Activated CD4-positive, alpha-beta memory T cell treated with anti-CD3 and anti-CD28 coated beads, Interleukin-2, amount 10 ng/mL, durations not matched to agents 7 days and 5 days (primary cell): Measurements from ENCODE around the gene CD3G. TPM values are rescaled to one million over a fixed set of nuclear protein-coding genes. Genes with fewer than 3 reads are reported as not detected.

Experiments
- CTCF ChIA-PET: fragments of 350-600 bp; sonication (Branson Sonifier 250); formaldehyde crosslinking; loops from one replicate; lab custom pipeline; 2021; ENCODE audit warnings: antibody characterized with exemption, inconsistent platforms; lab: Charles Lee
- POLR2A ChIA-PET: fragments of 350-600 bp; sonication (Branson Sonifier 250); formaldehyde crosslinking; loops from one replicate; lab custom pipeline; 2021; ENCODE audit warnings: antibody characterized with exemption; lab: Charles Lee
- DNase-seq: peaks from one replicate; pipeline ENCODE4 v3.0.0-alpha.2; 2020
- H3K27ac Mint-ChIP-seq: one replicate; pipeline ENCODE4 v1.8.0; 2021; ENCODE audit warnings: mild to moderate bottlenecking, mixed read lengths
- H3K27me3 Mint-ChIP-seq: one replicate; pipeline ENCODE4 v1.8.0; 2021; ENCODE audit warnings: mixed read lengths
- H3K36me3 Mint-ChIP-seq: one replicate; pipeline ENCODE4 v1.8.0; 2021; ENCODE audit warnings: low read depth, mixed read lengths
- H3K4me1 Mint-ChIP-seq: one replicate; pipeline ENCODE4 v1.8.0; 2021; ENCODE audit warnings: mixed read lengths
- H3K4me3 Mint-ChIP-seq: one replicate; pipeline ENCODE4 v1.8.0; 2021; ENCODE audit warnings: mild to moderate bottlenecking, mixed read lengths
- H3K9me3 Mint-ChIP-seq: one replicate; pipeline ENCODE4 v1.8.0; 2021; ENCODE audit warnings: mixed read lengths
- total RNA-seq, 2 experiments: library from RNA; stranded (reverse); gene quantifications; one replicate each; pipeline ENCODE4 v1.2.3, GENCODE V29; 2021

Gene CD3G
- total RNA-seq, 2 experiments from 2014 or later: 223 to 225 TPM

DNA sequence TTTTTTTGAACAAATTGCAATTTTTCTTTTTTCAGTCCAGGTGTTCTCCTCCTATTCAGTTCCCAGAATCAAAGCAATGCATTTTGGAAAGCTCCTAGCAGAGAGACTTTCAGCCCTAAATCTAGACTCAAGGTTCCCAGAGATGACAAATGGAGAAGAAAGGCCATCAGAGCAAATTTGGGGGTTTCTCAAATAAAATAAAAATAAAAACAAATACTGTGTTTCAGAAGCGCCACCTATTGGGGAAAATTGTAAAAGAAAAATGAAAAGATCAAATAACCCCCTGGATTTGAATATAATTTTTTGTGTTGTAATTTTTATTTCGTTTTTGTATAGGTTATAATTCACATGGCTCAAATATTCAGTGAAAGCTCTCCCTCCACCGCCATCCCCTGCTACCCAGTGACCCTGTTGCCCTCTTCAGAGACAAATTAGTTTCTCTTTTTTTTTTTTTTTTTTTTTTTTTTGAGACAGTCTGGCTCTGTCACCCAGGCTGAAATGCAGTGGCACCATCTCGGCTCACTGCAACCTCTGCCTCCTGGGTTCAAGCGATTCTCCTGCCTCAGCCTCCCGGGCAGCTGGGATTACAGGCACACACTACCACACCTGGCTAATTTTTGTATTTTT, 9.1 kb downstream of the CD3G start:
- no peaks in the 10 kb centered on the region for H3K9me3 Mint-ChIP-seq
- no peaks in the 10 kb centered on the region for H3K27me3 Mint-ChIP-seq
- POLR2A ChIA-PET: interaction anchor here (0.9 to 2.0 kb wide), 5 partner anchors 10 to 49 kb away, joined by 3 to 8 read pairs (median 6); partner anchors contain the start of genes CD3D and CD3E

GRCh38 chr11:118358071-118358470, 13.9 kb downstream of the CD3G start:
- no peak for DNase-seq
- Mint-ChIP-seq H3K27me3 (no peaks in the 10 kb centered on the region), H3K27ac (no peak overlapping the region), H3K9me3 (no peaks in the 10 kb centered on the region), H3K4me1 (peaks cover 43% of the 10 kb centered on the region), H3K4me3 (no peak overlapping the region), H3K36me3 (peaks cover 21% of the 10 kb centered on the region)
- CTCF ChIA-PET: interaction anchor here (1.8 kb wide), 1 partner anchor 62 kb away, joined by 7 read pairs; no protein-coding TSS in a partner anchor
- POLR2A ChIA-PET: no interaction called here

More for the DNA sequence above, 9.1 kb downstream of the CD3G start:
- no peak overlapping the region for H3K4me3 Mint-ChIP-seq
- peak overlapping the region; percentile 51 for H3K27ac Mint-ChIP-seq
- peaks cover 51% of the 10 kb centered on the region for H3K36me3 Mint-ChIP-seq
- DNase-seq: no peak
- CTCF ChIA-PET: interaction anchor here (0.6 to 4.4 kb wide), 14 partner anchors 8 to 210 kb away, joined by 3 to 25 read pairs (median 4); partner anchors contain the start of genes CD3D and CD3E
- H3K4me1 Mint-ChIP-seq: peaks cover 20% of the 10 kb centered on the region

DNA sequence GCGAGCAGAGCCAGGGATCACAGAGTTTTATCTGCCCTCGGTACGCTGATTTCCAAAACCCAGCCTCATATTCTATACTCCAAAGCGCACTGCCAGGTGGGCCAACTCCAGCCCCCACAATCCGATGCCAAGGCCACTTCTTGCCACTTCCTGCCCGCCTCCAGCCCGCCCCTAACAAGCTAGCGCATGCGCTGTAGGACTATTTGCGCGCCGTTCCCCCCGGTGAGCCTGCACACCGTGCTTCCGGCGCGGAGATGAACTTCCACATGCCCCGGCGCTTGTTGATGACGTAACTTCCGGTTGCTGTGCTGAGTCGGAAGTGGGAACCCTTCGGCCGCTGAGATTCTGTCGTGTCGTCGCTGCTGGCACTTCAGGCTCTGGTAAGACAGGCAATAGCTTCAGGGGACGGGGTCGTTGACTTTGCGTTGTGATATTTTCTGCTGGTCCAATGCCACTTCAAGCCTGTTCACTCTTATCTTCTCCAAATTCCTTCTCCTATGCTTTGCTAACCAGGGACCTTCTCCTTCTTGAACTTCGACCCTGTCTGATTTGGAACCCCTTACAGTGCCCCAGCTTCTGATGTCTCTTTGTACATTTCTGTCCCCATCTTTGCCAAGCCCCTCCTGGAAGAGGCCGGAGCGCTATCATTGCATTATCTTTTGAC, 15.3 kb downstream of the CD3G start, which contains the start of gene UBE4A:
Gene UBE4A, plus strand, starts transcription at position 306 of the 664 bp plus-strand sequence. CDS start 5,481 bp downstream, outside the sequence.
- H3K4me3 Mint-ChIP-seq: peak within 1 kb of the TSS; percentile 92
- CTCF ChIA-PET: interaction anchor here (1.2 to 2.0 kb wide), 4 partner anchors 11 to 161 kb away, joined by 3 to 12 read pairs (median 7); partner anchors contain the start of gene CD3D
- peaks cover 45% of the 10 kb centered on the region for H3K4me1 Mint-ChIP-seq
- H3K27me3 Mint-ChIP-seq: no peaks in the 10 kb centered on the region
- peaks cover 21% of the 10 kb centered on the region for H3K36me3 Mint-ChIP-seq
- POLR2A ChIA-PET: interaction anchor here (0.7 to 3.7 kb wide), 20 partner anchors 9 to 213 kb away, joined by 3 to 32 read pairs (median 3); partner anchors contain the start of genes ARCN1, CD3D, CD3E and CD3G
- H3K27ac Mint-ChIP-seq: peak within 1 kb of the TSS; percentile 83
- peak; percentile 98 for DNase-seq
- no peaks in the 10 kb centered on the region for H3K9me3 Mint-ChIP-seq

- Mint-ChIP-seq H3K27me3 (no peaks in the 10 kb centered on the region), H3K4me3 (no peak overlapping the region), H3K36me3 (peaks cover 56% of the 10 kb centered on the region), H3K27ac (no peak overlapping the region), H3K4me1 (peaks cover 33% of the 10 kb centered on the region), H3K9me3 (no peaks in the 10 kb centered on the region)
- CTCF ChIA-PET: interaction anchor here (0.8 to 1.3 kb wide), 6 partner anchors 33 to 220 kb away, joined by 3 to 5 read pairs (median 4); no protein-coding TSS in a partner anchor
- DNase-seq: no peak
- POLR2A ChIA-PET: interaction anchor here (0.8 to 1.4 kb wide), 3 partner anchors 9 to 23 kb away, joined by 3 to 4 read pairs (median 3); partner anchors contain the start of gene CD3D
These were observed 20.9 kb downstream of the CD3G start for GRCh38 chr11:118364956-118365615.

- CTCF ChIA-PET: interaction anchor here (1.1 kb wide), 1 partner anchor 221 kb away, joined by 3 read pairs; no protein-coding TSS in a partner anchor
- no peak for DNase-seq
- H3K9me3 Mint-ChIP-seq: no peaks in the 10 kb centered on the region
- no peak overlapping the region for H3K27ac Mint-ChIP-seq
- peaks cover 66% of the 10 kb centered on the region for H3K36me3 Mint-ChIP-seq
- no peak overlapping the region for H3K4me3 Mint-ChIP-seq
- POLR2A ChIA-PET: no interaction called here
- peaks cover 23% of the 10 kb centered on the region for H3K4me1 Mint-ChIP-seq
- no peaks in the 10 kb centered on the region for H3K27me3 Mint-ChIP-seq
These were observed 22.1 kb downstream of the CD3G start for GRCh38 chr11:118366287-118366686.

GRCh38 chr11:118370774-118371173, 26.6 kb downstream of the CD3G start:
- ChIA-PET POLR2A (no interaction called here), CTCF (interaction anchor here (0.6 kb wide), 1 partner anchor 172 kb away, joined by 4 read pairs; no protein-coding TSS in a partner anchor)
- Mint-ChIP-seq H3K9me3 (no peaks in the 10 kb centered on the region), H3K4me1 (peaks cover 4% of the 10 kb centered on the region), H3K36me3 (peaks cover 81% of the 10 kb centered on the region), H3K27ac (no peak overlapping the region), H3K4me3 (no peak overlapping the region), H3K27me3 (no peaks in the 10 kb centered on the region)
- DNase-seq: no peak

DNA sequence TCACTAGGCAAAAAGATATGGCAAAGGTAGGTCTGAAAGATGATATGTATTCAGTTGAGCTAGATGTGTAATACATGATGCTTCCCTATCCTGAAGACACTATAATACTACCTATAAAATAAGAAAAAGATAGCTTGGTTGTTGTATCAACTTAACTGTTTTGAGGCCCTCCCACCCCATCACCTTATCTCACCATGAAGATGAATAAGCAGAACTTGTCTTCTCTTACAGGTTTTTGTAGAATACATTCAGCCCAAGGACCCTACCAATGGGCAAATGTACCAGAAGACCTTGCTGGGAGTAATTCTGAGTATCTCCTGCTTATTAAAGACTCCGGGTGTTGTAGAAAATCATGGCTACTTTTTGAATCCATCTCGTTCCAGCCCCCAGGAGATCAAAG, 29.1 kb downstream of the CD3G start:
- peaks cover 84% of the 10 kb centered on the region for H3K36me3 Mint-ChIP-seq
- no peak for DNase-seq
- peaks cover 8% of the 10 kb centered on the region for H3K4me1 Mint-ChIP-seq
- ChIA-PET CTCF (interaction anchor here (0.7 to 2.9 kb wide), 3 partner anchors 13 to 202 kb away, joined by 3 to 7 read pairs (median 6); no protein-coding TSS in a partner anchor), POLR2A (interaction anchor here (1.1 kb wide), 2 partner anchors 9 to 12 kb away, joined by 3 read pairs; no protein-coding TSS in a partner anchor)
- H3K9me3 Mint-ChIP-seq: no peaks in the 10 kb centered on the region
- H3K27me3 Mint-ChIP-seq: no peaks in the 10 kb centered on the region
- no peak overlapping the region for H3K4me3 Mint-ChIP-seq
- no peak overlapping the region for H3K27ac Mint-ChIP-seq

- no peak overlapping the region for H3K27ac Mint-ChIP-seq
- no peak for DNase-seq
- ChIA-PET CTCF (interaction anchor here (1.4 to 2.9 kb wide), 2 partner anchors 114 to 175 kb away, joined by 4 to 7 read pairs; no protein-coding TSS in a partner anchor), POLR2A (interaction anchor here (1.1 kb wide), 3 partner anchors 9 to 11 kb away, joined by 3 read pairs; no protein-coding TSS in a partner anchor)
- peaks cover 8% of the 10 kb centered on the region for H3K4me1 Mint-ChIP-seq
- H3K4me3 Mint-ChIP-seq: no peak overlapping the region
- H3K36me3 Mint-ChIP-seq: peaks cover 82% of the 10 kb centered on the region
- no peaks in the 10 kb centered on the region for H3K27me3 Mint-ChIP-seq
- H3K9me3 Mint-ChIP-seq: no peaks in the 10 kb centered on the region
These were observed 29.7 kb downstream of the CD3G start for GRCh38 chr11:118373871-118374270.

- Mint-ChIP-seq H3K27ac (no peak overlapping the region), H3K9me3 (no peaks in the 10 kb centered on the region), H3K4me3 (no peak overlapping the region), H3K36me3 (peaks cover 81% of the 10 kb centered on the region), H3K27me3 (no peaks in the 10 kb centered on the region), H3K4me1 (peaks cover 8% of the 10 kb centered on the region)
- ChIA-PET CTCF (interaction anchor here (0.7 to 1.4 kb wide), 3 partner anchors 11 to 176 kb away, joined by 3 to 4 read pairs (median 3); no protein-coding TSS in a partner anchor), POLR2A (interaction anchor here (1.0 to 1.1 kb wide), 2 partner anchors 12 to 13 kb away, joined by 3 read pairs; no protein-coding TSS in a partner anchor)
- DNase-seq: no peak
These were observed 30.6 kb downstream of the CD3G start for GRCh38 chr11:118374729-118375128.

DNA sequence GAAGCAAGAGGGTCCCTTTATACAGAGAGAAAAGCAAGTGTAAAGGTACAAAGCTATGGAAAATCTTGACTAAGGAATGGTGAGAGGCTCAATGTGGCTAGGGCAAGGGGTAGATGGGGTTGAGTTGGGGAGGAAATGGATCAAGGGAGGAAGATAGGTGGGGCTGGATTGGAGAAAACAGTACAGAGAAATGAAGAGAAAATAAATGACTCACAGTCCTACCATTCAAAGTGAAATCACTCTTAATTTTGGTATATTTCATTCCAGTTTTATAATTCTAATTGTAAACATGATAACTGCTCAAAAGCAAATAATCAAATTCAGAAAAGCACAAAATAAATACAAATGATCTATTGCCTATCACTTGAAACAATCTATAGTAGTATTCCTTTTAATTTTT, 31.8 kb downstream of the CD3G start:
- no peak overlapping the region for H3K4me3 Mint-ChIP-seq
- CTCF ChIA-PET: interaction anchor here (1.3 kb wide), 1 partner anchor 178 kb away, joined by 3 read pairs; no protein-coding TSS in a partner anchor
- POLR2A ChIA-PET: interaction anchor here (0.8 to 1.1 kb wide), 3 partner anchors 14 to 96 kb away, joined by 3 read pairs; partner anchors contain the start of gene CD3E
- H3K27ac Mint-ChIP-seq: peak overlapping the region; percentile 0
- no peaks in the 10 kb centered on the region for H3K9me3 Mint-ChIP-seq
- no peak for DNase-seq
- peaks cover 73% of the 10 kb centered on the region for H3K36me3 Mint-ChIP-seq
- no peaks in the 10 kb centered on the region for H3K27me3 Mint-ChIP-seq
- peaks cover 8% of the 10 kb centered on the region for H3K4me1 Mint-ChIP-seq

DNA sequence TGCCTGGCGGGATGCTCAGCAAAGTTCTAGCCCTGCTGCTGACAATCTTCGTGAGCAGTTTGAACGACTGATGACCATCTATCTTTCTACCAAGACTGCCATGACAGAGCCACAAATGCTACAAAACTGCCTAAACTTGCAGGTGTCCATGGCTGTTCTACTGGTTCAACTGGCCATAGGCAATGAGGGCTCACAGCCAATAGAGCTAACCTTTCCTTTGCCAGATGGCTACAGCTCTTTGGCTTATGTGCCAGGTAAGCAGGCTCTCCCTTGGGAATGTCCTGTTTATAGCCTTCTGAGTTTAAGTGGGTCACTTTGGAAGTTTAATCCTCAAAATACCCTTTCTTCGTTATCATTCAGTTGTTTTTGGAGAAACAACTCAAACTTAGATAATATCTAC, 35.4 kb downstream of the CD3G start:
- H3K4me1 Mint-ChIP-seq: peaks cover 8% of the 10 kb centered on the region
- CTCF ChIA-PET: interaction anchor here (0.9 kb wide), 1 partner anchor 107 kb away, joined by 3 read pairs; no protein-coding TSS in a partner anchor
- DNase-seq: no peak
- H3K27ac Mint-ChIP-seq: no peak overlapping the region
- POLR2A ChIA-PET: interaction anchor here (1.4 to 2.1 kb wide), 2 partner anchors 15 to 20 kb away, joined by 3 to 4 read pairs; no protein-coding TSS in a partner anchor
- no peaks in the 10 kb centered on the region for H3K9me3 Mint-ChIP-seq
- H3K4me3 Mint-ChIP-seq: no peak overlapping the region
- no peaks in the 10 kb centered on the region for H3K27me3 Mint-ChIP-seq
- H3K36me3 Mint-ChIP-seq: peaks cover 67% of the 10 kb centered on the region

DNA sequence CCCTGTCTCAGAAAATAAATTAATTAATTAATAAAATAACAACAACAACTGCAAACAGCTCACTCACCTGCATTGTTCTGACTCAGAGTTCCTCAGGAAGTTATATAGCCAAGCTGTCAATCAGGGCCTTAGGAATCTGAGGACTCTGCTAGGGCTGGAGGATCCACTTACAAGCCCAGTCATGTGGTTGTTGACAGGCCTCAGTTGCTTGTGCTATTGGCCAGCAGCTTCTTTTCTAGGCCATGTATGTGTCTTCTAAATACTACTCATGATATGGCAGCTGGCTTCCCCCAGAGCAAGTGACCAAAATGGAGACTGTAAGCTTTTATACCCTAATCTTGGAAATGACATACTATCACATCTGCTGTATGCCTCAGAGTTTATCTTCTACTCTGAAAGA, 36.4 kb downstream of the CD3G start:
- ChIA-PET POLR2A (no interaction called here), CTCF (interaction anchor here (0.8 kb wide), 1 partner anchor 209 kb away, joined by 4 read pairs; no protein-coding TSS in a partner anchor)
- H3K4me3 Mint-ChIP-seq: no peak overlapping the region

More for the DNA sequence above, 36.4 kb downstream of the CD3G start:
- Mint-ChIP-seq H3K4me1 (peaks cover 7% of the 10 kb centered on the region), H3K27ac (no peak overlapping the region), H3K9me3 (no peaks in the 10 kb centered on the region), H3K36me3 (peaks cover 69% of the 10 kb centered on the region), H3K27me3 (no peaks in the 10 kb centered on the region)
- no peak for DNase-seq
